Anterior cingulate cortex (tissue), 58 donors: ENCODE measurements around the gene PFKFB4.
"Not testable (repeated sequence)": the region's sequence is repeated elsewhere in the genome, so short reads cannot be mapped to it uniquely, and the experiment has no call there.

ENCODE experiments used
- DNase-seq, 58 donors: peaks; one replicate each; lab custom pipeline; 2025; lab: John Stamatoyannopoulos, UW

Gene PFKFB4

GRCh38 chr3:48562367-48563095, 5.9 kb upstream of the PFKFB4 start:
- DNase-seq = peak in 1 of 58 donors; percentile 8

- DNase-seq = peak in 21 of 58 donors; percentile 4 to 50 (median 20)
These were observed 4.6 kb upstream of the PFKFB4 start for GRCh38 chr3:48561045-48561736.

GRCh38 chr3:48560648-48561018, 4.0 kb upstream of the PFKFB4 start:
- peak in 2 of 58 donors; percentile 27 to 40 for DNase-seq

- DNase-seq = peak in 2 of 58 donors; percentile 50 to 60
These were observed 2.0 kb upstream of the PFKFB4 start for GRCh38 chr3:48558493-48559134.

GRCh38 chr3:48555949-48556795, 431 bp downstream of the PFKFB4 start:
- peak in 1 of 58 donors; percentile 49 for DNase-seq

GRCh38 chr3:48555231-48555948, 1.2 kb downstream of the PFKFB4 start:
- no peak for DNase-seq

GRCh38 chr3:48553886-48554845, 2.4 kb downstream of the PFKFB4 start:
- DNase-seq = no peak

- DNase-seq = no peak
These were observed 3.2 kb downstream of the PFKFB4 start for GRCh38 chr3:48553361-48553760.

GRCh38 chr3:48552111-48552951, 4.3 kb downstream of the PFKFB4 start:
- DNase-seq = no peak

- DNase-seq = not testable (repeated sequence)
These were observed 5.0 kb downstream of the PFKFB4 start for GRCh38 chr3:48551651-48552050.

GRCh38 chr3:48548729-48549705, 7.6 kb downstream of the PFKFB4 start:
- DNase-seq = peak in 56 of 58 donors; percentile 11 to 92 (median 73)

- no peak for DNase-seq
These were observed 8.5 kb downstream of the PFKFB4 start for GRCh38 chr3:48548126-48548525.

- DNase-seq = peak in 11 of 58 donors; percentile 12 to 49 (median 19)
These were observed 10.3 kb downstream of the PFKFB4 start for GRCh38 chr3:48546203-48546829.

- DNase-seq = no peak
These were observed 12.5 kb downstream of the PFKFB4 start for GRCh38 chr3:48544141-48544540.

GRCh38 chr3:48543271-48543866, 13.2 kb downstream of the PFKFB4 start:
- DNase-seq = peak in 4 of 58 donors; percentile 15 to 27 (median 24)

- DNase-seq = no peak
These were observed 18.2 kb downstream of the PFKFB4 start for GRCh38 chr3:48538451-48538850.
